Astrocyte of the spinal cord (primary cell): Measurements from ENCODE around the gene PACRG.

Experiments
- DNase-seq: peaks from one replicate; pipeline ENCODE4 v3.0.0; 2011; ENCODE audit warnings: low read depth, low spot score
- H3K4me3 ChIP-seq: 2 replicates; pipeline ENCODE4 v1.5.1; 2011; ENCODE audit warnings: low read depth, mild to moderate bottlenecking, low read length, moderate library complexity
- in situ Hi-C: cut with HindIII; loops from 2 replicates; pipeline ENCODE4 v1.10.0; 2017; ENCODE audit warnings: low sequenced_read_pairs
- TF ChIP-seq, protein P1 (sequence below): IDR thresholded peaks from 2 replicates; pipeline ENCODE4 v1.5.1; 2012; ENCODE audit warnings: low read depth, mild to moderate bottlenecking, low read length, inconsistent platforms

The PACRG gene

DNA sequence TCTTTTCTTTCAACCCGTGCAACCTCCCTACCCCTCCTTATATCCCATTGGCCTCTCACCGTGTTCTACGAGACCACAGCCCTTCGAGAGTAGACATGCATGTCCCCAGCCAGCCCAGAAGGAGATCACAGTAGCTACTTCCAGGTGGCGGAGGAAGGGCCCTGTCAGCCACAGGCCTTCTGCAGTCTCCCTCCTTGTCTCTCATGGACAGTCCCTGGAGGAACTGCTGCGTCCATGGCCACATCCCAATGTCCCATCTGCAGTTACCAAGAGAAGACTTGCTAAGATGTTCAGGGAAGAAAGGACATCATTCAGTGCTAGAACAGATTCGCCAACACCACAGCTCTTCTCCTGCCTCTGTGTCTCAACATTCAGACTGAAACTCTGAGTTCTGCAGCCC is 625.2 kb downstream of the PACRG start:
- no peak overlapping the region for H3K4me3 ChIP-seq
- in situ Hi-C loops = no loop called here
- TF ChIP-seq, protein P1, sequence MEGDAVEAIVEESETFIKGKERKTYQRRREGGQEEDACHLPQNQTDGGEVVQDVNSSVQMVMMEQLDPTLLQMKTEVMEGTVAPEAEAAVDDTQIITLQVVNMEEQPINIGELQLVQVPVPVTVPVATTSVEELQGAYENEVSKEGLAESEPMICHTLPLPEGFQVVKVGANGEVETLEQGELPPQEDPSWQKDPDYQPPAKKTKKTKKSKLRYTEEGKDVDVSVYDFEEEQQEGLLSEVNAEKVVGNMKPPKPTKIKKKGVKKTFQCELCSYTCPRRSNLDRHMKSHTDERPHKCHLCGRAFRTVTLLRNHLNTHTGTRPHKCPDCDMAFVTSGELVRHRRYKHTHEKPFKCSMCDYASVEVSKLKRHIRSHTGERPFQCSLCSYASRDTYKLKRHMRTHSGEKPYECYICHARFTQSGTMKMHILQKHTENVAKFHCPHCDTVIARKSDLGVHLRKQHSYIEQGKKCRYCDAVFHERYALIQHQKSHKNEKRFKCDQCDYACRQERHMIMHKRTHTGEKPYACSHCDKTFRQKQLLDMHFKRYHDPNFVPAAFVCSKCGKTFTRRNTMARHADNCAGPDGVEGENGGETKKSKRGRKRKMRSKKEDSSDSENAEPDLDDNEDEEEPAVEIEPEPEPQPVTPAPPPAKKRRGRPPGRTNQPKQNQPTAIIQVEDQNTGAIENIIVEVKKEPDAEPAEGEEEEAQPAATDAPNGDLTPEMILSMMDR = no peak
- no peak for DNase-seq

DNA sequence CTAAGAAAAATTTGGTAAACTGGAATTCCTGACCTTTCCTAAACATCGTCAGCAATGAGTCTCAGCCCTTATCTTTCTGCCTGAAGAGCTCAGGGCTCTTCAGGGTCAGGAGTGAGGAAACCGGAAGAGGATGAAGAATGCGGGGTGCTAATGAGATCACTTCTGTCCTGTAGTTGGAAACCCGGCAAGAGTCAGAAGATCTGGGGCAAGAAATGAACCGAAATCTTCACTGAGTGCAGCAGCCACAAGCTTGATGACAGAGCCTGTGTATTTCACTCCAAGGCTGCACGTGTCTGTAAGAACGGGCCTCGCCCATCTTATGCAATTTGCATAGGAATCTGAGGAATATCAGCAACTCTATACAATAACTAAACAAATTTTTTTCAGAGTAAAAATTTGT is 626.3 kb downstream of the PACRG start:
- TF ChIP-seq, protein P1 = no peak
- DNase-seq = no peak
- no peak overlapping the region for H3K4me3 ChIP-seq
- in situ Hi-C loops = no loop called here

DNA sequence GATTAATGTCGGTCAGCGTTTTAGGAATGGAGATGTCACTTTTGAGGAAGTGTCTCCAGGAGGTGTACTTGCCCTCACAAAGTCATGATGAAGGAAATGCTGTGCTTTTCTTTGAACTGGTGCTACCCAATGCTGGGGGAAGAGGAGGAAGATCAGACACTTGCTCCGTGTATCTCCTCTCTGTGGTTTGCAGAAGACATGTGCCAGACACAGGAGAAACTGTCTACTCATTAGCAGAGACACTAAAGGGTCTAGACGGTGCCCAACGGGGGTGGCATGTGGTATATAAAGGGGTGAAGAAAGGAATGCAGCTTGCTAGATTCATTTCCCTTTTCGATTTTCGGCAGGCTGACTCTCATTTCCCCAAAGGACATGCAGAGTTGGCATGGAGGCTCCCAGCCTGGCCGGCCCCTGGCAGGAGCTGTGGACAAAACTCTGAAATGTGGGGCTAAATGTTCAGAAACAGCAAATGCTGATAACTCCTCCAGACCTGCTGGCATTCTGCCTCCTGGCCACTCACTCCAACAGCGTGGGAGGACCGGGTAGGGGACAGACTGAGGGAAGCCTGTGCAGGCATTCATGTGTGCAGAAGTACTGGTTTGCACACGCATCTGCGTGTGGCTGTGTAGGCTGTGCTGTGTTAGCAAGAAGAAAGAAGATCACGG is 627.1 kb downstream of the PACRG start:
- H3K4me3 ChIP-seq = no peak overlapping the region
- TF ChIP-seq, protein P1 = no peak
- peak; percentile 30 for DNase-seq
- in situ Hi-C loops = no loop called here

DNA sequence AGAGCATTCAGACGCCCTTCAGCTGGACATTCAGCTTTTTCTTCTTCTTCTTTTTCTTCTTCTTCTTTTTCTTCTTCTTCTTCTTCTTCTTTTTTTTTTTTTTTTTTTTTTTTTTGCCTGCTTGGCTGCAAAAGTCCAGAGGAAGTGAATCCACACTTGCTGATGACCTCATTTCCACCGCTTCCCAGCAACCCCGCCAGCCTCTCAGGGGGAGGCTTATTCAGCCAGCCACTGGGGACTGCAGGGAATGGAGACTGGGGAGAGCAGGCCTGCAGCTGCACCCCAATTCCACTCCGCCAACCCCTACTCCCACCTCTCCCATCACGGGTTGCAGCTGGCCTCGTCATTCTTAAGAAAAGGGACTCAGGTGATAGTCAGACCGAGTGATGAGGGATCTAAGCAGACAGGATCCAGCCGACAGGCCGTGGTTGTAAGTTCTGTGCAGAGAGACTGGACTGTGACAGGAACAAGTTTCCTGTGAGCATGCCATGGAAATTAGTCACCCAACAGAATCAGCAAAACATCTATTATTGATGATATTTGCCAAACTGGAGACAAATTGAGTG is 627.7 kb downstream of the PACRG start:
- peak; percentile 81 for DNase-seq
- no peak overlapping the region for H3K4me3 ChIP-seq
- in situ Hi-C loops = no loop called here
- TF ChIP-seq, protein P1 = no peak

DNA sequence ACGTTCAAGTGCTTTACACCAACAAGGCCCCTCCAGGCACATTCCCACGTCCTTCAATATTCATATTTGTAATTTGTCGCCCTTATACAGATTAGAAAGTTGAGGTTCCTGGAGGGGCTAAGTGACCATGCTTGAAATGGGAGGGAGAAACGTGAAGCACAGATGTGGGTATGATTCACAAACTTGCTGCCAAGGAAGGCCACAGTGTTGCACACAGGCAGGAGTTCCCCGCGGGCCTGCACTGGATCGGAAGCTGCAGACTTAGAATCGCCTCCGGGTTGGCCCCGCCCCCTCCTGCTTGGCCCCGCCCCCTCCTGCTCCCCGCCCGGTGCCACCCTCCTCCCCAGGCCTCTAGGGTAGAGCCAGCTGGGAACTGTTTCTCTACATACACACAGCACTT is 628.5 kb downstream of the PACRG start:
- TF ChIP-seq, protein P1 = no peak
- no peak overlapping the region for H3K4me3 ChIP-seq
- peak; percentile 77 for DNase-seq
- in situ Hi-C loops = no loop called here

DNA sequence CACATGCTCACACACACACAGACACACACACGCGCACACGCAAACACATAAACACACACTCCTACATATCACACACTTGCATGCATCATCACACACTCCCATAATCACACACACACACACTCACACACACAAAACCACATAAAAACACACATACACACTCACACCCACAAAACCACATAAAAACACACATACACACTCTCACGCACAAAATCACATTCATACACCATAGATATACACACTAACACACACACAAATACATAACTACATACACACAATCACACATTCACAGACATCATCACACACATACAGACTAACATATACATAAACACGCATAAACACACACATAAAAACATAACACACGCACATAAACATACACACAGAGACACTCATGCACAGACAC is 629.0 kb downstream of the PACRG start:
- no peak overlapping the region for H3K4me3 ChIP-seq
- in situ Hi-C loops = no loop called here
- TF ChIP-seq, protein P1 = no peak
- no peak for DNase-seq
